Measurements from ENCODE around the gene SPIN3. TPM values are rescaled to one million over a fixed set of nuclear protein-coding genes. Genes with fewer than 3 reads are reported as not detected.
"Not testable (repeated sequence)": the region's sequence is repeated elsewhere in the genome, so short reads cannot be mapped to it uniquely, and the experiment has no call there.

Gene SPIN3
- total RNA-seq, 6 donors from 2014 or later: 4.7 to 41.9 (median 10.0) TPM

GRCh38 chrX:56968980-56969379 is 26.4 kb downstream of the SPIN3 start:
- no peak for ATAC-seq (ENCODE audit: low FRiP score in 2 of 2)
- Histone ChIP-seq H3K9me3 (no peaks in the 10 kb centered on the region), H3K4me3 (no peak overlapping the region), H3K27ac (no peak overlapping the region), H3K36me3 (no peaks in the 10 kb centered on the region), H3K27me3 (no peaks in the 10 kb centered on the region), H3K4me1 (no peaks in the 10 kb centered on the region)
- TF ChIP-seq POLR2AphosphoS5 (IDR thresholded peaks at IDR 0.05): no peak
- TF ChIP-seq POLR2A (IDR thresholded peaks at IDR 0.05): no peak
- no peak for TF ChIP-seq EP300 (IDR thresholded peaks at IDR 0.05)
- TF ChIP-seq, protein P1, sequence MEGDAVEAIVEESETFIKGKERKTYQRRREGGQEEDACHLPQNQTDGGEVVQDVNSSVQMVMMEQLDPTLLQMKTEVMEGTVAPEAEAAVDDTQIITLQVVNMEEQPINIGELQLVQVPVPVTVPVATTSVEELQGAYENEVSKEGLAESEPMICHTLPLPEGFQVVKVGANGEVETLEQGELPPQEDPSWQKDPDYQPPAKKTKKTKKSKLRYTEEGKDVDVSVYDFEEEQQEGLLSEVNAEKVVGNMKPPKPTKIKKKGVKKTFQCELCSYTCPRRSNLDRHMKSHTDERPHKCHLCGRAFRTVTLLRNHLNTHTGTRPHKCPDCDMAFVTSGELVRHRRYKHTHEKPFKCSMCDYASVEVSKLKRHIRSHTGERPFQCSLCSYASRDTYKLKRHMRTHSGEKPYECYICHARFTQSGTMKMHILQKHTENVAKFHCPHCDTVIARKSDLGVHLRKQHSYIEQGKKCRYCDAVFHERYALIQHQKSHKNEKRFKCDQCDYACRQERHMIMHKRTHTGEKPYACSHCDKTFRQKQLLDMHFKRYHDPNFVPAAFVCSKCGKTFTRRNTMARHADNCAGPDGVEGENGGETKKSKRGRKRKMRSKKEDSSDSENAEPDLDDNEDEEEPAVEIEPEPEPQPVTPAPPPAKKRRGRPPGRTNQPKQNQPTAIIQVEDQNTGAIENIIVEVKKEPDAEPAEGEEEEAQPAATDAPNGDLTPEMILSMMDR (IDR thresholded peaks at IDR 0.05): no peak
- 74 to 95% methylated on average over 1 of the region's 1 CpG for WGBS, 2 donors
- DNase-seq: no peak

DNA sequence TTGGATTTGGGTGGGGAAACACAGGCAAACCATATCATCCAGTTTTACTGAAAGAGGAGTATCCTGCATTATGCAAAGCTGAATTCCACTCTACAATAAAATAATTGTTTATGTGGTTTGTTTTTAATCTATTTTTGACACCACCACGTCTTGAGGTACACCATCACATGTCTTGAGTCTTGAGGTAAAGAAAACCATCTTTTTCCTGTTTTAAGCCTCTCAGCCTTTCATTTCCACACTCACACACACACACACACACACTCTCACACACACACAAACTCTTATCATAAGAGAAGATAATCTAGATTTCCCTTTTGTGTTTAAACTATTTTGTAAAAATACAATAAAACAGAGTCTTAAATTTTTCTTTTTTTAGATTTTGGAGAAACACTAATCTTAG is 32.0 kb downstream of the SPIN3 start:
- ATAC-seq (ENCODE audit: low FRiP score in 2 of 2): no peak

DNA sequence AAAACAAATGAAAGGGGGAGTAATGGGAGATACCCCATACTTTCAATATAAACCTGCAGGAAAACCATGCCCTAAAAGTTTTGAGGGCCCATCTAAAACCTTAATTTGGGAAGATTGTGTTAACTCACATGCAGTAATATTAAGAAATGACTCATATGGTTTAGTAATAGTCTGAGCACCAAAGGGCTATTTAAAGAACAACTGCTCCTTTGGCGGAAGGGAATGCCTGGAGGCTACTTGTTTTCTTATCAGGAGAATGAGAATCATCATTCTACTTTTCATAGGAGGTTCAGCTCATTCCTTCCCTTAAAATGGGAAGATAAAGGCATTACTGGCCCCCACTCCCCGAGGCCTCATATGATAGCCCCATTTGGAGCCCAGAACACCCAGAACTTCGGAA is 47.6 kb downstream of the SPIN3 start:
- peaks cover 0 to 3% (median 0%) of the 10 kb centered on the region in 4 donors for H3K9me3 ChIP-seq
- no peaks in the 10 kb centered on the region for H3K36me3 ChIP-seq
- DNase-seq: no peak
- H3K27me3 ChIP-seq: no peaks in the 10 kb centered on the region
- no peak overlapping the region for H3K27ac ChIP-seq
- H3K4me1 ChIP-seq: no peaks in the 10 kb centered on the region
- ATAC-seq (ENCODE audit: low FRiP score in 2 of 2): no peak
- H3K4me3 ChIP-seq: no peak overlapping the region
- TF ChIP-seq EP300 (IDR thresholded peaks at IDR 0.05) (no peak), POLR2AphosphoS5 (IDR thresholded peaks at IDR 0.05) (no peak), POLR2A (IDR thresholded peaks at IDR 0.05) (no peak)
- TF ChIP-seq, protein P1 (IDR thresholded peaks at IDR 0.05): no peak
- 81 to 90% methylated on average over 1 to 3 of the region's 3 CpGs for WGBS, 2 donors

More for the DNA sequence above, 32.0 kb downstream of the SPIN3 start:
- Histone ChIP-seq H3K9me3 (peaks cover 0 to 4% (median 0%) of the 10 kb centered on the region in 4 donors), H3K4me1 (no peaks in the 10 kb centered on the region), H3K27ac (no peak overlapping the region), H3K4me3 (no peak overlapping the region), H3K27me3 (no peaks in the 10 kb centered on the region), H3K36me3 (no peaks in the 10 kb centered on the region)
- DNase-seq: no peak
- TF ChIP-seq, protein P1 (IDR thresholded peaks at IDR 0.05): no peak
- no peak for TF ChIP-seq POLR2A (IDR thresholded peaks at IDR 0.05)
- no peak for TF ChIP-seq POLR2AphosphoS5 (IDR thresholded peaks at IDR 0.05)
- no peak for TF ChIP-seq EP300 (IDR thresholded peaks at IDR 0.05)
- WGBS, 2 donors: 13 to 53% methylated on average over 1 of the region's 1 CpG

DNA sequence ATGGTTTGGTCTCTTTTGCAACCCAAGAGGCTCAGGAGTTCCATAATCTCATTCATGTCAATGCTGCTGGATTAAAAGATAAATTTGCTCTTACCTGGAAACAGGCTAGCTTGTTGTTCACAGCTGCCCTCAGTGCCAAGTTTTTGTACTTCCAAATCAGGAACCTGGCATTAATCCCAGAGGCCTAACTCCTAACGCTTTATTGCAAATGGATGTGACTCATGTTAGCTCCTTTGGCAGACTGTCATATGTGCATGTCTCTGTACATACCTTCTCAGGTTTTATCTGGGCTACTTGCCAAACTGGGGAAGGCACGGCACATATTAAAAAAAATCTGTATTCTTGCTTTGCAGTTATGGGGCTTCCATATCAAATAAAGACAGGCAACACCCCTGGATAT is 49.1 kb downstream of the SPIN3 start:
- not testable (repeated sequence) for H3K4me1 ChIP-seq; H3K36me3 ChIP-seq; H3K27me3 ChIP-seq; H3K9me3 ChIP-seq; ATAC-seq (ENCODE audit: low FRiP score in 2 of 2); DNase-seq; H3K27ac ChIP-seq; H3K4me3 ChIP-seq
- 52% methylated on average over 2 of the region's 2 CpGs; no CpG with 5 or more reads in 1 of the 2 donors for whole genome bisulfite sequencing, 2 donors

- not testable (repeated sequence) for DNase-seq; H3K4me3 ChIP-seq; H3K27ac ChIP-seq; H3K36me3 ChIP-seq; H3K4me1 ChIP-seq; ATAC-seq (ENCODE audit: low FRiP score in 2 of 2); H3K27me3 ChIP-seq; H3K9me3 ChIP-seq
- 76 to 83% methylated on average over 4 of the region's 4 CpGs for WGBS, 2 donors
These were observed 50.1 kb downstream of the SPIN3 start for GRCh38 chrX:56945226-56945625.

DNA sequence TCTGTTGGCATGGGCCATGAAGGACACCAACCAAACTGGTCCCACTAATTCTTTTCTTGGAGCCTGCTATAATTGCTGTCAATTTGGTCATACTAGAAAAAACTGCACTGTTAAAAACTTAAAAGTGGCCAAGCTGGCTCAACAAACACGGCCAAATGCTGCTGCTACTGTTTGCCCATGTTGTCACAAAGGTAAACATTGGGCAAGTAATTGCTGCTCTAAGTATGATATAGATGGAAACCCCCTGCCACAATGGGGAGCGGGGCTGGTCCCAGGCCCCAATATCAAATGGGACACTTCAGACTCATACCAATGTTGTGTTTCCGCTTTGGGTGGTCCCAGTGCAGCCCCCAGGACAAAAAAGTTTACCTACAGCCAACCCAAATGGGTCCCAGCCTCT is 52.1 kb downstream of the SPIN3 start:
- WGBS, 2 donors: 50 to 64% methylated on average over 2 to 3 of the region's 3 CpGs
- Histone ChIP-seq H3K27ac (no peak overlapping the region), H3K4me3 (no peak overlapping the region), H3K4me1 (no peaks in the 10 kb centered on the region), H3K36me3 (no peaks in the 10 kb centered on the region), H3K27me3 (no peaks in the 10 kb centered on the region), H3K9me3 (peaks cover 0 to 12% (median 0%) of the 10 kb centered on the region in 4 donors)
- DNase-seq (no peak), ATAC-seq (ENCODE audit: low FRiP score in 2 of 2) (no peak)
- TF ChIP-seq, protein P1 (IDR thresholded peaks at IDR 0.05): no peak
- no peak for TF ChIP-seq POLR2A (IDR thresholded peaks at IDR 0.05)
- no peak for TF ChIP-seq POLR2AphosphoS5 (IDR thresholded peaks at IDR 0.05)
- no peak for TF ChIP-seq EP300 (IDR thresholded peaks at IDR 0.05)

Data from upper lobe of left lung (tissue), 6 donors.